PC-9 (cell line): ENCODE results near the gene C1R. TPM values are rescaled to one million over a fixed set of nuclear protein-coding genes. Genes with fewer than 3 reads are reported as not detected.

ENCODE experiments used
- BruUV-seq: library from RNA; stranded (reverse); fragments of 400-500 nt; replicated peaks from 2 replicates; lab custom pipeline; 2021; lab: Mats Ljungman, UMichigan
- CTCF ChIA-PET: fragments of 300-600 bp; sonication (Branson Sonifier 250); formaldehyde crosslinking; loops from one replicate; lab custom pipeline; 2022; ENCODE audit warnings: antibody characterized with exemption; lab: Charles Lee
- POLR2A ChIA-PET: fragments of 300-600 bp; sonication (Branson Sonifier 250); formaldehyde crosslinking; loops from one replicate; lab custom pipeline; 2022; ENCODE audit warnings: antibody characterized with exemption; ENCODE audit not compliant: unreplicated experiment; lab: Charles Lee
- DNase-seq, 2 experiments: peaks; one replicate each; pipeline versions ENCODE4 v3.0.0 to v3.0.0-alpha.2; 2015 to 2022; ENCODE audit warnings: mixed read lengths in 1 of 2
- H2AFZ ChIP-seq: fragments of 200-600 bp; sonication (generic); 2 replicates; pipeline ENCODE4 v1.8.1; 2017; ENCODE audit warnings: antibody characterized with exemption
- H3F3A ChIP-seq: fragments of 200-600 bp; sonication (generic); 2 replicates; pipeline ENCODE4 v1.8.1; 2017; ENCODE audit warnings: antibody characterized with exemption, mild to moderate bottlenecking, low read depth; ENCODE audit not compliant: insufficient read depth
- H3K27ac ChIP-seq: fragments of 200-600 bp; sonication (generic); 2 replicates; pipeline ENCODE4 v1.6.1; 2016; ENCODE audit warnings: mixed run types
- H3K27me3 ChIP-seq: fragments of 200-600 bp; sonication (generic); 2 replicates; pipeline ENCODE4 v1.6.1; 2016; ENCODE audit warnings: low read depth, mixed run types; ENCODE audit not compliant: insufficient read depth
- H3K36me3 ChIP-seq: fragments of 200-600 bp; sonication (generic); 2 replicates; pipeline ENCODE4 v1.6.1; 2016; ENCODE audit warnings: low read depth, mixed run types
- H3K4me1 ChIP-seq: fragments of 200-600 bp; sonication (generic); replicated peaks from 2 replicates; pipeline ENCODE4 v1.6.1; 2016; ENCODE audit warnings: mixed run types; ENCODE audit not compliant: insufficient read depth
- H3K4me2 ChIP-seq: fragments of 200-600 bp; sonication (generic); 2 replicates; pipeline ENCODE4 v1.6.1; 2017; ENCODE audit warnings: mixed run types
- H3K4me3 ChIP-seq: fragments of 200-600 bp; sonication (generic); 2 replicates; pipeline ENCODE4 v1.6.1; 2016; ENCODE audit warnings: mixed run types
- H3K79me2 ChIP-seq: fragments of 200-600 bp; sonication (generic); 2 replicates; pipeline ENCODE4 v1.6.1; 2017; ENCODE audit warnings: low read depth, mixed run types
- H3K9me2 ChIP-seq: fragments of 200-600 bp; sonication (generic); 2 replicates; pipeline ENCODE4 v1.8.1; 2017; ENCODE audit warnings: mild to moderate bottlenecking; ENCODE audit not compliant: insufficient read depth
- H3K9me3 ChIP-seq: fragments of 200-600 bp; sonication (generic); 2 replicates; pipeline ENCODE4 v1.8.1; 2016; ENCODE audit warnings: low read depth; ENCODE audit not compliant: insufficient read depth
- H4K20me1 ChIP-seq: fragments of 200-600 bp; sonication (generic); 2 replicates; pipeline ENCODE4 v1.8.1; 2017; ENCODE audit not compliant: insufficient read depth
- CTCF ChIP-seq: fragments of 200-600 bp; sonication (generic); conservative IDR thresholded peaks from 2 replicates; pipeline ENCODE4 v1.6.1; 2017; ENCODE audit warnings: mixed run types, antibody characterized with exemption, mild to moderate bottlenecking, moderate library complexity
- EZH2 ChIP-seq: fragments of 200-600 bp; sonication (generic); IDR thresholded peaks from 2 replicates; pipeline ENCODE4 v1.8.0; 2017; ENCODE audit warnings: antibody characterized with exemption, low read depth
- intact Hi-C: fragments of 100-400 bp; cut with micrococcal nuclease; formaldehyde crosslinking; loops from one replicate; pipeline ENCODE4 v1.10.0; 2022; ENCODE audit not compliant: unreplicated experiment
- total RNA-seq: library from RNA; stranded (reverse); gene quantifications from 2 replicates; pipeline ENCODE4 v1.2.3, GENCODE V29; 2021

Gene C1R
- total RNA-seq, 1 experiment from 2014 or later, result 24.0 TPM

- H3K4me2 ChIP-seq, result peak overlapping the region; percentile 98
- no peak overlapping the region for H3K27ac ChIP-seq
- peaks cover under 1% of the 10 kb centered on the region; the same call in 1 of the 2 replicates for H3K36me3 ChIP-seq
- H3K9me2 ChIP-seq, result no peaks in the 10 kb centered on the region
- peaks cover 19% of the 10 kb centered on the region for H3K4me1 ChIP-seq
- H3K27me3 ChIP-seq, result no peaks in the 10 kb centered on the region
- CTCF ChIA-PET, result interaction anchor here (0.5 to 0.7 kb wide), 2 partner anchors 206 to 304 kb away, joined by 3 to 4 read pairs; no protein-coding TSS in a partner anchor
- intact Hi-C loops, result loop anchor here (1.0 kb wide), 1 partner anchor 258 kb away; the partner anchor contains the start of gene SPSB2
- H3K4me3 ChIP-seq, result peak overlapping the region; percentile 66
- peaks cover 5% of the 10 kb centered on the region; the same call in 1 of the 2 replicates for H3K79me2 ChIP-seq
- peak overlapping the region; percentile 82 for H2AFZ ChIP-seq
- BruUV-seq, result TSS peak; percentile 20
- peak; percentile 54 to 79 for DNase-seq
- POLR2A ChIA-PET, result interaction anchor here (0.6 to 1.1 kb wide), 4 partner anchors 14 to 642 kb away, joined by 3 to 8 read pairs (median 5); partner anchors contain the start of gene TPI1
- no peaks in the 10 kb centered on the region for H3K9me3 ChIP-seq
- H3F3A ChIP-seq, result peaks cover 6% of the 10 kb centered on the region; the same call in 1 of the 2 replicates
- TF ChIP-seq CTCF (no peak; the same call in 1 of the 2 replicates), EZH2 (no peak)
- H4K20me1 ChIP-seq, result no peaks in the 10 kb centered on the region
Observed at GRCh38 chr12:7130701-7131501, 38.7 kb upstream of the C1R start.

GRCh38 chr12:7129872-7130691, 37.8 kb upstream of the C1R start, which contains the start of gene CLSTN3:
CLSTN3 (plus strand) TSS chr12:7130371; CDS start chr12:7130649, 278 bp downstream.
- Histone ChIP-seq H4K20me1 (no peaks in the 10 kb centered on the region), H3K9me2 (no peaks in the 10 kb centered on the region), H3K27ac (no peak within 1 kb of the TSS), H3K36me3 (no peaks in the 10 kb centered on the region; the same call in 1 of the 2 replicates), H3K27me3 (no peaks in the 10 kb centered on the region), H3K4me3 (peak within 1 kb of the TSS; percentile 66), H2AFZ (peak within 1 kb of the TSS; percentile 82), H3F3A (peaks cover 6% of the 10 kb centered on the region; the same call in 1 of the 2 replicates), H3K4me1 (peaks cover 19% of the 10 kb centered on the region), H3K9me3 (no peaks in the 10 kb centered on the region), H3K79me2 (peaks cover 5% of the 10 kb centered on the region; the same call in 1 of the 2 replicates), H3K4me2 (peak within 1 kb of the TSS; percentile 98)
- TF ChIP-seq EZH2, result no peak
- TF ChIP-seq CTCF, result no peak
- peak; percentile 54 to 87 for DNase-seq
- ChIA-PET CTCF (interaction anchor here (0.6 to 0.7 kb wide), 2 partner anchors 111 to 203 kb away, joined by 4 to 7 read pairs; no protein-coding TSS in a partner anchor), POLR2A (interaction anchor here (0.6 to 1.1 kb wide), 8 partner anchors 13 to 641 kb away, joined by 3 to 20 read pairs (median 7); partner anchors contain the start of gene TPI1)
- intact Hi-C loops, result loop anchor here (1.0 kb wide), 1 partner anchor 257 kb away; the partner anchor contains the start of gene SPSB2
- BruUV-seq, result no TSS peak
